Measurements from ENCODE around the gene OR6C2.

- TF ChIP-seq CTCF (IDR thresholded peaks at IDR 0.05; ENCODE audit: low read length) (no peak), EZH2 (IDR thresholded peaks at IDR 0.05; ENCODE audit: borderline replicate concordance, low read length) (no peak)
Measured at GRCh38 chr12:55446326-55446725, 2.5 kb downstream of the OR6C2 start.

All from OCI-LY1 (cell line).